ENCODE data around the gene LIN52.

The LIN52 gene

GRCh38 chr14:74195623-74196022 lies 110.9 kb downstream of the LIN52 start:
- DNase-seq = no peak

GRCh38 chr14:74198441-74199234 lies 113.9 kb downstream of the LIN52 start:
- DNase-seq = no peak

GRCh38 chr14:74202113-74202512 lies 117.4 kb downstream of the LIN52 start:
- DNase-seq = no peak

GRCh38 chr14:74203639-74204038 lies 118.9 kb downstream of the LIN52 start:
- DNase-seq = no peak

- DNase-seq = no peak
Measured at GRCh38 chr14:74204491-74204890, 119.7 kb downstream of the LIN52 start.

- DNase-seq = no peak
Measured at GRCh38 chr14:74205882-74206281, 121.1 kb downstream of the LIN52 start.

- no peak for DNase-seq
Measured at GRCh38 chr14:74207943-74208342, 123.2 kb downstream of the LIN52 start.

- no peak for DNase-seq
Measured at GRCh38 chr14:74208642-74209041, 123.9 kb downstream of the LIN52 start.

GRCh38 chr14:74211945-74212580 lies 127.3 kb downstream of the LIN52 start:
- no peak for DNase-seq

GRCh38 chr14:74213907-74214803 lies 129.4 kb downstream of the LIN52 start:
- no peak for DNase-seq

GRCh38 chr14:74216671-74217070 lies 131.9 kb downstream of the LIN52 start:
- no peak for DNase-seq

- peak; percentile 36 for DNase-seq
Measured at GRCh38 chr14:74217672-74218448, 133.1 kb downstream of the LIN52 start.

- no peak for DNase-seq
Measured at GRCh38 chr14:74218462-74218861, 133.7 kb downstream of the LIN52 start.

- no peak for DNase-seq
Measured at GRCh38 chr14:74219277-74220205, 134.8 kb downstream of the LIN52 start.

GRCh38 chr14:74220991-74221390 lies 136.2 kb downstream of the LIN52 start:
- no peak for DNase-seq

- DNase-seq = no peak
Measured at GRCh38 chr14:74221741-74222140, 137.0 kb downstream of the LIN52 start.

GRCh38 chr14:74223016-74223415 lies 138.3 kb downstream of the LIN52 start:
- DNase-seq = no peak

GRCh38 chr14:74231784-74232183 lies 147.0 kb downstream of the LIN52 start:
- DNase-seq = no peak

GRCh38 chr14:74235017-74235416 lies 150.3 kb downstream of the LIN52 start:
- DNase-seq = no peak

GRCh38 chr14:74237441-74237840 lies 152.7 kb downstream of the LIN52 start:
- no peak for DNase-seq

Data from DMS 273 treated with DMSO at 0.1 percent for 48 hours (cell line).